Glomerular visceral epithelial cell (primary cell): ENCODE results near the gene CARD10.

Experiments used
- DNase-seq: peaks from one replicate; pipeline ENCODE4 v3.0.0-alpha.2; 2016; ENCODE audit errors: extremely low spot score

The CARD10 gene

GRCh38 chr22:37502342-37503182 lies 16.7 kb downstream of the CARD10 start:
- peak; percentile 34 for DNase-seq

GRCh38 chr22:37501610-37502341 lies 17.4 kb downstream of the CARD10 start:
- peak; percentile 93 for DNase-seq

GRCh38 chr22:37500745-37501609 lies 18.2 kb downstream of the CARD10 start:
- peak; percentile 53 for DNase-seq

- no peak for DNase-seq
Measured at GRCh38 chr22:37499789-37500540, 19.2 kb downstream of the CARD10 start.

- peak; percentile 91 for DNase-seq
Measured at GRCh38 chr22:37499027-37499707, 20.0 kb downstream of the CARD10 start.

- DNase-seq, result peak; percentile 44
Measured at GRCh38 chr22:37498289-37498909, 20.8 kb downstream of the CARD10 start.

- DNase-seq, result peak; percentile 98
Measured at GRCh38 chr22:37497062-37497599, 22.1 kb downstream of the CARD10 start.

GRCh38 chr22:37496651-37497050 lies 22.6 kb downstream of the CARD10 start:
- peak; percentile 89 for DNase-seq

GRCh38 chr22:37493979-37494378 lies 25.2 kb downstream of the CARD10 start:
- DNase-seq, result no peak

GRCh38 chr22:37492428-37493344 lies 26.5 kb downstream of the CARD10 start:
- peak; percentile 81 for DNase-seq

- DNase-seq, result no peak
Measured at GRCh38 chr22:37491559-37492427, 27.4 kb downstream of the CARD10 start.

- no peak for DNase-seq
Measured at GRCh38 chr22:37491106-37491505, 28.1 kb downstream of the CARD10 start.

GRCh38 chr22:37489983-37490382 lies 29.2 kb downstream of the CARD10 start:
- DNase-seq, result no peak

GRCh38 chr22:37488337-37489135 lies 30.7 kb downstream of the CARD10 start:
- DNase-seq, result no peak

- DNase-seq, result no peak
Measured at GRCh38 chr22:37487571-37487970, 31.6 kb downstream of the CARD10 start.

- DNase-seq, result no peak
Measured at GRCh38 chr22:37487129-37487528, 32.1 kb downstream of the CARD10 start.

- DNase-seq, result peak; percentile 84
Measured at GRCh38 chr22:37486224-37486845, 32.9 kb downstream of the CARD10 start, which contains the start of gene MFNG. MFNG (minus strand) TSS chr22:37486384; CDS start chr22:37486177, 207 bp downstream.
